D721Med (cell line): ENCODE data around the gene SPINK2.

Source experiments
- DNase-seq: peaks from one replicate; pipeline ENCODE4 v3.0.0; 2011; ENCODE audit warnings: low spot score; ENCODE audit not compliant: insufficient read length
- FAIRE-seq: peaks from 2 replicates; lab custom pipeline; 2011; peaks lifted over from hg19 to GRCh38; lab: Jason Lieb, UNC
- TF ChIP-seq, protein P1 (sequence below): IDR thresholded peaks from 2 replicates; pipeline ENCODE4 v1.5.1; 2012; ENCODE audit warnings: mild to moderate bottlenecking, control low read depth; ENCODE audit not compliant: insufficient read depth; ENCODE audit errors: missing control alignments

The SPINK2 gene

DNA sequence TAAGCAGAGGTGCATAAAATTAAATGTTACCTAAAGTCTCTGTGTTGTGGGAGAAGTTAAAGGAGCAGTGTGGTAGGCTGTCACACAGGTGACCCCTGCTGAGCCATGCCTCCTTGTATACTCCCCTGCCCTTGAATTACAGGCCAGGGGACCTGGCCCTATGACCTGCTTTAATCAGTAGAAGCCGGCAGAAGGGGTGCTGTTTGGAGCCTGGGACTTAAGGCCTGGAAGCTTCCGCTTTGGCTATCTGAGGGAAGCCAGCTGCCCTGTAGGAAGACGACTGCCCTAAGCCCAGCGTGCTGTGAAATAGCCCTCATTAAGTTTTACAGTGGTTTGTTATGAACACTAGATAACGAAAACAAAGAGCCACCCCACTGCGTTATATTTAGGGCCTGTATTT, 34.1 kb downstream of the SPINK2 start:
- FAIRE-seq, result no peak

DNA sequence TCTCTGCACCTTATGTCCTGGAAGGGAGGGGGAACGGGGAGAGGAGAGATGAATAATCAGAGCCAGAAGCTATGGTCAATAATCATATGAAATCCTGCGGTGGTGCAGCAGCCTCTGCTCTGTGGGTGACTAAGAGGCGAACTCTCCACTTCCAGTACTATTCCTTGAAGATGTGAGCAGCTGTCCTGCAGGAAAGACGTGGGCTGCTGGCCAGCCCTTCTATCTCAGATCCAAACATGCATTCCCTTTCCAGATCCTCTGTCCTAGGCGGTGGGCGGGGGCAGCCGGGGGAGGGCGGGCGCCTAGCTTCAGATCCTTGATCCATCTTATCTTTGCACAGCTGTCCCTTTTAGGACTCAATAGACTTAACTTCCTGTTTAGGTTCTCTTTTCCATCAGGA, 34.5 kb downstream of the SPINK2 start:
- TF ChIP-seq, protein P1, sequence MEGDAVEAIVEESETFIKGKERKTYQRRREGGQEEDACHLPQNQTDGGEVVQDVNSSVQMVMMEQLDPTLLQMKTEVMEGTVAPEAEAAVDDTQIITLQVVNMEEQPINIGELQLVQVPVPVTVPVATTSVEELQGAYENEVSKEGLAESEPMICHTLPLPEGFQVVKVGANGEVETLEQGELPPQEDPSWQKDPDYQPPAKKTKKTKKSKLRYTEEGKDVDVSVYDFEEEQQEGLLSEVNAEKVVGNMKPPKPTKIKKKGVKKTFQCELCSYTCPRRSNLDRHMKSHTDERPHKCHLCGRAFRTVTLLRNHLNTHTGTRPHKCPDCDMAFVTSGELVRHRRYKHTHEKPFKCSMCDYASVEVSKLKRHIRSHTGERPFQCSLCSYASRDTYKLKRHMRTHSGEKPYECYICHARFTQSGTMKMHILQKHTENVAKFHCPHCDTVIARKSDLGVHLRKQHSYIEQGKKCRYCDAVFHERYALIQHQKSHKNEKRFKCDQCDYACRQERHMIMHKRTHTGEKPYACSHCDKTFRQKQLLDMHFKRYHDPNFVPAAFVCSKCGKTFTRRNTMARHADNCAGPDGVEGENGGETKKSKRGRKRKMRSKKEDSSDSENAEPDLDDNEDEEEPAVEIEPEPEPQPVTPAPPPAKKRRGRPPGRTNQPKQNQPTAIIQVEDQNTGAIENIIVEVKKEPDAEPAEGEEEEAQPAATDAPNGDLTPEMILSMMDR, result no peak
- DNase-seq (no peak), FAIRE-seq (no peak)

More for the DNA sequence above, 34.1 kb downstream of the SPINK2 start:
- DNase-seq, result no peak
- TF ChIP-seq, protein P1, result no peak

DNA sequence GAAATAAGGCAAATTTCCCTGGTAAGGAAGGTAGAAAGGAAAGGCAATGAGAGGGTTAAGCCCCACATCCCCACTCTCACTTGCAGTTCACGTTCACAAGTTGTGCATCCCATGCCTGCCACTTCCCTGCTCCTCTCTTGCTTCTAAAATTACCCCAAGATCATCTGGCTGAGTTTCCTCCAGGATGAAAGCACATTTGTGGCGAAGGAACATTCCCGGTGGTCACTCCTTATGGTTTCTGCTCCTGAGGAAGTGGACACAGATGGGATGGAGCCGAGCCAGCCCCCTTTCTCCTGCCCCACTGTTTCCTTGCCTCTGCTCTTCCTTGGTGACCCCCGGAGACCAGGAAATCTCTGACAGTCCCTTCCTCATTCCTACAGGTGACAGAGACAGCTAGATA, 37.5 kb downstream of the SPINK2 start:
- DNase-seq (no peak), FAIRE-seq (no peak)
- TF ChIP-seq, protein P1, result no peak

DNA sequence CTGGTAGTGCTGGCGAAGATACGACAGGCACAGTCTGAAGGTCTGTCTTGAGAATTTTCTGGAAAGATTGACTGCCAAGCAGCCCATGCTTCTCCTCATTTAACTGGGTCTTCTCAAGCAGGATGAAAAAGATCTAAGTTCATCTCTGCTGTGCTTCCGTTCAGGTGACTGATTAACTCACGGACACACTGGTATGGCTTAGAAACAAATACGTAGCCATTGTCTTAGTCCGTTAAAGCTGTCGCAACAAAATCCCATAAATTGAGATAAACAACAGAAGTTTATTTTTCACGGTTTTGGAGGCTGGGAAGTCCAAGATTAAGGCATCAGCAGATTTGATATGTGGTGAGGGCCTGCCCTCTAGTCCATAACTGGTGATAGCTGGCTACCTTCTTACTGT, 39.5 kb downstream of the SPINK2 start:
- DNase-seq (no peak), FAIRE-seq (no peak)
- TF ChIP-seq, protein P1, result no peak

DNA sequence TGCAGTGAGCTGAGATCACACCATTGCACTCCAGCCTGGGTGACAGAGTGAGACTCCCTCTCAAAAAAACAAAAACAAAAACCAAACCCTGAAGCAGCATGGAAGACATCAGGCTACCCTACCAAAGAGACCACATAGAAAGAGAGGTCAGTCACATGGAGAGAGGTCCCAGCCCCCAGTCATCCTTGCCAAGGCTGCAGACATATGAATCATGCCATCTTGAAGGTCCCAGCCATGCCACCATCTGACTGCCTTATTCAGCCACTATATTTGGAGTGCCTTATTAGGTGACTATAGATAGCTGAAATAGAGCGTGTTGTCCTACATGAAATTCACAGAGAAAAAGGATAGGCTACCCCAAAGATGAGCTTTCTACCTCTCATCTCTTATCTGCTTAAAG, 48.2 kb downstream of the SPINK2 start:
- DNase-seq (no peak), FAIRE-seq (no peak)
- TF ChIP-seq, protein P1, result no peak

DNA sequence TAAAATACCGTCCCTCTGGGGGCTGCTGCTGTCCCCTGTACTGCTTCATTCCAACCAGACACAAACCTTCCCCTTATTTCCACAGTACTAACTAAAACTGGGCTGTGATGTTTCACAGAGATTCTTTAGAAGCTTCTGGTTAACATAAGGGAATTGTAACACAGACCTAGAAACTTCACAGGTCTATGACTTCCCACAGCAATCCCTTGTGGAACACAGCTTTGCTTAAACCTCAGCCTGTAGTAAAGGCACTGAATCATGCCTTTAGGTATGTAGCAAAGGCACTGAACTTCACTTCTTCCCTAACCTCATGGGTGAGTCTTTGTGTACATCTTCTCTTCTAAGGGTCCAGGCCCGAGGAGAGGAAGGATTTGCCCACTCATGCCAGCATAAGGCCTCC, 49.4 kb downstream of the SPINK2 start:
- TF ChIP-seq, protein P1, result no peak
- DNase-seq (no peak), FAIRE-seq (no peak)

DNA sequence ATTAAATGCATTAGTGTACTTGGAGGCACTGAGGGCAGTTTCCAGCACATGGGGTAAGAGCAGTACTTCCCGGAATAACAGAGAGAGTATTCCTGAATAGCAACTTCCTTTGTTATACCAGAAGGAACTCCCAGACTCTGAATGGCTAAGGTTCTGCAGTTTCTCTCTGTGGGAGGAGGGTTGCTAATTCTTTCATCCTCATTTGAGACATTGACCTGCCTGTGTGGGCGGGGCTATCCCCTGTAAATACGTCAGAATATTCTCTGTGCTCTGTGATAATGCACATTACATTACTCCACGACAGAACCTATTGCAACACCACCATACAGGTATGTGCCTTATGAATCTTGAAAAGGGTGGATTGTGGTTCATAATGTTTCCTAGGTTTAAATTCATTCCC, 52.7 kb downstream of the SPINK2 start:
- DNase-seq (no peak), FAIRE-seq (no peak)
- TF ChIP-seq, protein P1, result no peak
